ENCODE data around the gene THRA. TPM values are rescaled to one million over a fixed set of nuclear protein-coding genes. Genes with fewer than 3 reads are reported as not detected.

Gene THRA
- total and polyA plus RNA-seq, 9 of the 15 experiments (the other 6 are each of a cell fraction or from before 2014, with no cell fraction given): 0.34 to 23.4 (median 12.7) TPM

DNA sequence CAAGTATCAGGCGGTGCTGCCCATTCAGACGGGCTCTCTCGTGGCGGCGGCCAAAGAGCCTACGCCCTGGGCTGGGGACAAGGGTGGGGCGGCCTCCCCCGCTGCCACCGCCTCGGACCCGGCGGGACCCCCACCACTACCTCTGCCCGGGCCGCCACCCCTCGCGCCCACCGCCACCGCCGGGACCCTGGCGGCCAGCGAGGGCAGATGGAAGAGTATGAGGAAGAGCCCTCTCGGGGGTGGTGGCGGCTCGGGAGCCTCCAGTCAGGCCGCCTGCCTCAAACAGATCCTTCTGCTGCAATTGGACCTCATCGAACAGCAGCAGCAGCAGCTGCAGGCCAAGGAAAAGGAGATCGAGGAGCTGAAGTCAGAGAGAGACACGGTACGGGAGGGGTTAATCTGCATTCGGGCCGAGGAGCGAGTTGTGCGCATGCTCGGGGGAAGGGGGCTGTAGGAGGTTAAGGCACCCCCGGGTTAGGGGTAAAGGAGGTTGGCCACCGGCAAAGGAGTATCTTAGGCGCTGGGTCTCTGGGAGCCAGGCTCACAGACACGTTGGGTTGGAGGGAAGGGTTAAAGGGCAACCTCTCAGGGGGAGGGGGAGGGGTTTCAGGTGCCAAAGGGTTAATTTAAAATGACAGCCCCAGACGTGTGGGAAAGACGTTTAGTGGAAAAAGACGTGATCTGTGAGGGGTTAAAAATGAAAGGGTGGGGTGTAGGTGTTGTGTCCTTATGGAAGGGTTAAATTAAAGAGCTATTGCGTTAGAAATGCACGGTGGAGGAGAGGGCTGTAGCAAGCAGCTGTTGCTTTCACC is 60.4 kb downstream of the THRA start (continued):
- no peak for TF ChIP-seq PHTF2 (CRISPR knock-in tag; IDR thresholded peaks at IDR 0.05)
- TF ChIP-seq, protein P1, sequence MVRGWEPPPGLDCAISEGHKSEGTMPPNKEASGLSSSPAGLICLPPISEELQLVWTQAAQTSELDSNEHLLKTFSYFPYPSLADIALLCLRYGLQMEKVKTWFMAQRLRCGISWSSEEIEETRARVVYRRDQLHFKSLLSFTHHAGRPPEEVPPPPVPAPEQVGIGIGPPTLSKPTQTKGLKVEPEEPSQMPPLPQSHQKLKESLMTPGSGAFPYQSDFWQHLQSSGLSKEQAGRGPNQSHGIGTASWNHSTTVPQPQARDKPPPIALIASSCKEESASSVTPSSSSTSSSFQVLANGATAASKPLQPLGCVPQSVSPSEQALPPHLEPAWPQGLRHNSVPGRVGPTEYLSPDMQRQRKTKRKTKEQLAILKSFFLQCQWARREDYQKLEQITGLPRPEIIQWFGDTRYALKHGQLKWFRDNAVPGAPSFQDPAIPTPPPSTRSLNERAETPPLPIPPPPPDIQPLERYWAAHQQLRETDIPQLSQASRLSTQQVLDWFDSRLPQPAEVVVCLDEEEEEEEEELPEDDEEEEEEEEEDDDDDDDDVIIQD (CRISPR knock-in tag; IDR thresholded peaks at IDR 0.05): no peak
- peak; percentile 86 for TF ChIP-seq FOXM1 (IDR thresholded peaks at IDR 0.05; ENCODE audit: low read depth)
- TF ChIP-seq FOXM1 (CRISPR knock-in tag; IDR thresholded peaks at IDR 0.05; ENCODE audit: low read depth): no peak
- TF ChIP-seq CSDE1 (IDR thresholded peaks at IDR 0.05): no peak
- no peak for TF ChIP-seq ZNF311 (CRISPR knock-in tag; IDR thresholded peaks at IDR 0.05)
- TF ChIP-seq, protein P2, sequence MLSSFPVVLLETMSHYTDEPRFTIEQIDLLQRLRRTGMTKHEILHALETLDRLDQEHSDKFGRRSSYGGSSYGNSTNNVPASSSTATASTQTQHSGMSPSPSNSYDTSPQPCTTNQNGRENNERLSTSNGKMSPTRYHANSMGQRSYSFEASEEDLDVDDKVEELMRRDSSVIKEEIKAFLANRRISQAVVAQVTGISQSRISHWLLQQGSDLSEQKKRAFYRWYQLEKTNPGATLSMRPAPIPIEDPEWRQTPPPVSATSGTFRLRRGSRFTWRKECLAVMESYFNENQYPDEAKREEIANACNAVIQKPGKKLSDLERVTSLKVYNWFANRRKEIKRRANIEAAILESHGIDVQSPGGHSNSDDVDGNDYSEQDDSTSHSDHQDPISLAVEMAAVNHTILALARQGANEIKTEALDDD (IDR thresholded peaks at IDR 0.05): no peak
- TF ChIP-seq MED1 (CRISPR knock-in tag; IDR thresholded peaks at IDR 0.05; ENCODE audit: borderline replicate concordance): no peak
- TF ChIP-seq, protein P3, sequence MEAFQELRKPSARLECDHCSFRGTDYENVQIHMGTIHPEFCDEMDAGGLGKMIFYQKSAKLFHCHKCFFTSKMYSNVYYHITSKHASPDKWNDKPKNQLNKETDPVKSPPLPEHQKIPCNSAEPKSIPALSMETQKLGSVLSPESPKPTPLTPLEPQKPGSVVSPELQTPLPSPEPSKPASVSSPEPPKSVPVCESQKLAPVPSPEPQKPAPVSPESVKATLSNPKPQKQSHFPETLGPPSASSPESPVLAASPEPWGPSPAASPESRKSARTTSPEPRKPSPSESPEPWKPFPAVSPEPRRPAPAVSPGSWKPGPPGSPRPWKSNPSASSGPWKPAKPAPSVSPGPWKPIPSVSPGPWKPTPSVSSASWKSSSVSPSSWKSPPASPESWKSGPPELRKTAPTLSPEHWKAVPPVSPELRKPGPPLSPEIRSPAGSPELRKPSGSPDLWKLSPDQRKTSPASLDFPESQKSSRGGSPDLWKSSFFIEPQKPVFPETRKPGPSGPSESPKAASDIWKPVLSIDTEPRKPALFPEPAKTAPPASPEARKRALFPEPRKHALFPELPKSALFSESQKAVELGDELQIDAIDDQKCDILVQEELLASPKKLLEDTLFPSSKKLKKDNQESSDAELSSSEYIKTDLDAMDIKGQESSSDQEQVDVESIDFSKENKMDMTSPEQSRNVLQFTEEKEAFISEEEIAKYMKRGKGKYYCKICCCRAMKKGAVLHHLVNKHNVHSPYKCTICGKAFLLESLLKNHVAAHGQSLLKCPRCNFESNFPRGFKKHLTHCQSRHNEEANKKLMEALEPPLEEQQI (IDR thresholded peaks at IDR 0.05): no peak

All from K562 (cell line).